HG03064 (cell line): Measurements from ENCODE around the gene TXK.
"Not testable (repeated sequence)": the region's sequence is repeated elsewhere in the genome, so short reads cannot be mapped to it uniquely, and the experiment has no call there.

Experiments
- ATAC-seq: cut with Tn5 transposase; IDR thresholded peaks from one replicate; pipeline ENCODE4 v1.9.1; 2021; ENCODE audit warnings: low read depth; ENCODE audit not compliant: unreplicated experiment

The TXK gene

GRCh38 chr4:48134081-48134480 lies at the start of gene TXK:
Gene TXK (minus strand): TSS chr4:48134250. CDS start chr4:48134170, 80 bp downstream.
- no peak for ATAC-seq

GRCh38 chr4:48180234-48180633 lies 46.2 kb upstream of the TXK start:
- ATAC-seq, result no peak

GRCh38 chr4:48178931-48179330 lies 44.9 kb upstream of the TXK start:
- ATAC-seq, result no peak

GRCh38 chr4:48175806-48176205 lies 41.8 kb upstream of the TXK start:
- no peak for ATAC-seq

GRCh38 chr4:48175328-48175727 lies 41.3 kb upstream of the TXK start:
- ATAC-seq, result no peak

- ATAC-seq, result peak; percentile 68
These were observed 39.3 kb upstream of the TXK start for GRCh38 chr4:48173056-48173991.

- ATAC-seq, result no peak
These were observed 38.6 kb upstream of the TXK start for GRCh38 chr4:48172651-48173050.

GRCh38 chr4:48169636-48170035 lies 35.6 kb upstream of the TXK start:
- no peak for ATAC-seq

GRCh38 chr4:48167538-48168263 lies 33.7 kb upstream of the TXK start:
- ATAC-seq, result no peak

GRCh38 chr4:48164561-48164960 lies 30.5 kb upstream of the TXK start:
- ATAC-seq, result not testable (repeated sequence)

GRCh38 chr4:48163746-48164145 lies 29.7 kb upstream of the TXK start:
- no peak for ATAC-seq

GRCh38 chr4:48162162-48162561 lies 28.1 kb upstream of the TXK start:
- ATAC-seq, result no peak

GRCh38 chr4:48157271-48157670 lies 23.2 kb upstream of the TXK start:
- ATAC-seq, result no peak

GRCh38 chr4:48156423-48156822 lies 22.4 kb upstream of the TXK start:
- ATAC-seq, result no peak

GRCh38 chr4:48153791-48154550 lies 19.9 kb upstream of the TXK start:
- peak; percentile 70 for ATAC-seq

- no peak for ATAC-seq
These were observed 18.2 kb upstream of the TXK start for GRCh38 chr4:48152259-48152658.

- no peak for ATAC-seq
These were observed 15.8 kb upstream of the TXK start for GRCh38 chr4:48149827-48150370.

GRCh38 chr4:48147621-48148020 lies 13.6 kb upstream of the TXK start:
- ATAC-seq, result no peak

GRCh38 chr4:48141048-48141447 lies 7.0 kb upstream of the TXK start:
- ATAC-seq, result no peak

GRCh38 chr4:48139691-48140090 lies 5.6 kb upstream of the TXK start:
- no peak for ATAC-seq

- ATAC-seq, result peak; percentile 79
These were observed 4.9 kb upstream of the TXK start for GRCh38 chr4:48138936-48139335.
